ENCODE measurements around the gene SYTL5. TPM values are rescaled to one million over a fixed set of nuclear protein-coding genes. Genes with fewer than 3 reads are reported as not detected.

The SYTL5 gene
- total and polyA plus RNA-seq, 2 experiments from 2014 or later: 0.23 to 0.35 TPM

DNA sequence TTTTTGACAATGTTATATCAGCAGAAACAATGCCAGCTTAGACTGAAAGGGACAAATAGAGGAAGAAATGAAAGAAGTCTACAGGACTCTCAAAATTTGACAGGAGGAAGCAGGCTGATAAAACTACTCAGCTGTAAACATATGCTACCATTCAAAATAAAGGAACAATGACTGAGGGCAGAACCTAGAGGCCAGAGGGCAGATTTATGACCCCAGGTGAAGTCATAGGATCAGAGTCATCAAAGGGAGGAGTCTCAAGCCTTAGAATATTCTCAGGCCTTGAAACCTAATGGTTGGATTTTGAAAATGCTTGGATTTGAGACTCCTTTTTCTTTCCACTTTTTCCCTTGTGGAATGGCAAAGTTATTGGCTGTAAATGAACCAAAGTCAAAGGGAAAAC, 17.0 kb upstream of the SYTL5 start:
- DNase-seq (ENCODE audit: low spot score): no peak
- Mint-ChIP-seq H3K4me3 (no peak overlapping the region), H3K27me3 (ENCODE audit: insufficient read depth, low read depth, poor library complexity) (peaks cover 3% of the 10 kb centered on the region), H3K36me3 (ENCODE audit: low read depth) (no peaks in the 10 kb centered on the region), H3K27ac (no peak overlapping the region), H3K4me1 (peaks cover 2% of the 10 kb centered on the region; the same call in 1 of the 3 replicates), H3K9me3 (no peaks in the 10 kb centered on the region)
- Histone ChIP-seq H3K4me1 (ENCODE audit: insufficient read depth) (no peaks in the 10 kb centered on the region), H3K27ac (ENCODE audit: low read depth) (no peak overlapping the region), H2AFZ (no peak overlapping the region), H3K9me2 (ENCODE audit: insufficient read depth) (no peaks in the 10 kb centered on the region), H3K4me2 (no peak overlapping the region), H3K4me3 (no peak overlapping the region), H4K20me1 (replicated peaks; ENCODE audit: insufficient read depth) (no peaks in the 10 kb centered on the region), H3K79me2 (replicated peaks; ENCODE audit: insufficient read depth) (no peaks in the 10 kb centered on the region), H3K36me3 (ENCODE audit: insufficient read depth) (no peaks in the 10 kb centered on the region), H3K27me3 (ENCODE audit: insufficient read depth) (no peaks in the 10 kb centered on the region), H3F3A (replicated peaks; ENCODE audit: low read depth) (no peaks in the 10 kb centered on the region)
- no peak for ATAC-seq
- TF ChIP-seq, protein P1, sequence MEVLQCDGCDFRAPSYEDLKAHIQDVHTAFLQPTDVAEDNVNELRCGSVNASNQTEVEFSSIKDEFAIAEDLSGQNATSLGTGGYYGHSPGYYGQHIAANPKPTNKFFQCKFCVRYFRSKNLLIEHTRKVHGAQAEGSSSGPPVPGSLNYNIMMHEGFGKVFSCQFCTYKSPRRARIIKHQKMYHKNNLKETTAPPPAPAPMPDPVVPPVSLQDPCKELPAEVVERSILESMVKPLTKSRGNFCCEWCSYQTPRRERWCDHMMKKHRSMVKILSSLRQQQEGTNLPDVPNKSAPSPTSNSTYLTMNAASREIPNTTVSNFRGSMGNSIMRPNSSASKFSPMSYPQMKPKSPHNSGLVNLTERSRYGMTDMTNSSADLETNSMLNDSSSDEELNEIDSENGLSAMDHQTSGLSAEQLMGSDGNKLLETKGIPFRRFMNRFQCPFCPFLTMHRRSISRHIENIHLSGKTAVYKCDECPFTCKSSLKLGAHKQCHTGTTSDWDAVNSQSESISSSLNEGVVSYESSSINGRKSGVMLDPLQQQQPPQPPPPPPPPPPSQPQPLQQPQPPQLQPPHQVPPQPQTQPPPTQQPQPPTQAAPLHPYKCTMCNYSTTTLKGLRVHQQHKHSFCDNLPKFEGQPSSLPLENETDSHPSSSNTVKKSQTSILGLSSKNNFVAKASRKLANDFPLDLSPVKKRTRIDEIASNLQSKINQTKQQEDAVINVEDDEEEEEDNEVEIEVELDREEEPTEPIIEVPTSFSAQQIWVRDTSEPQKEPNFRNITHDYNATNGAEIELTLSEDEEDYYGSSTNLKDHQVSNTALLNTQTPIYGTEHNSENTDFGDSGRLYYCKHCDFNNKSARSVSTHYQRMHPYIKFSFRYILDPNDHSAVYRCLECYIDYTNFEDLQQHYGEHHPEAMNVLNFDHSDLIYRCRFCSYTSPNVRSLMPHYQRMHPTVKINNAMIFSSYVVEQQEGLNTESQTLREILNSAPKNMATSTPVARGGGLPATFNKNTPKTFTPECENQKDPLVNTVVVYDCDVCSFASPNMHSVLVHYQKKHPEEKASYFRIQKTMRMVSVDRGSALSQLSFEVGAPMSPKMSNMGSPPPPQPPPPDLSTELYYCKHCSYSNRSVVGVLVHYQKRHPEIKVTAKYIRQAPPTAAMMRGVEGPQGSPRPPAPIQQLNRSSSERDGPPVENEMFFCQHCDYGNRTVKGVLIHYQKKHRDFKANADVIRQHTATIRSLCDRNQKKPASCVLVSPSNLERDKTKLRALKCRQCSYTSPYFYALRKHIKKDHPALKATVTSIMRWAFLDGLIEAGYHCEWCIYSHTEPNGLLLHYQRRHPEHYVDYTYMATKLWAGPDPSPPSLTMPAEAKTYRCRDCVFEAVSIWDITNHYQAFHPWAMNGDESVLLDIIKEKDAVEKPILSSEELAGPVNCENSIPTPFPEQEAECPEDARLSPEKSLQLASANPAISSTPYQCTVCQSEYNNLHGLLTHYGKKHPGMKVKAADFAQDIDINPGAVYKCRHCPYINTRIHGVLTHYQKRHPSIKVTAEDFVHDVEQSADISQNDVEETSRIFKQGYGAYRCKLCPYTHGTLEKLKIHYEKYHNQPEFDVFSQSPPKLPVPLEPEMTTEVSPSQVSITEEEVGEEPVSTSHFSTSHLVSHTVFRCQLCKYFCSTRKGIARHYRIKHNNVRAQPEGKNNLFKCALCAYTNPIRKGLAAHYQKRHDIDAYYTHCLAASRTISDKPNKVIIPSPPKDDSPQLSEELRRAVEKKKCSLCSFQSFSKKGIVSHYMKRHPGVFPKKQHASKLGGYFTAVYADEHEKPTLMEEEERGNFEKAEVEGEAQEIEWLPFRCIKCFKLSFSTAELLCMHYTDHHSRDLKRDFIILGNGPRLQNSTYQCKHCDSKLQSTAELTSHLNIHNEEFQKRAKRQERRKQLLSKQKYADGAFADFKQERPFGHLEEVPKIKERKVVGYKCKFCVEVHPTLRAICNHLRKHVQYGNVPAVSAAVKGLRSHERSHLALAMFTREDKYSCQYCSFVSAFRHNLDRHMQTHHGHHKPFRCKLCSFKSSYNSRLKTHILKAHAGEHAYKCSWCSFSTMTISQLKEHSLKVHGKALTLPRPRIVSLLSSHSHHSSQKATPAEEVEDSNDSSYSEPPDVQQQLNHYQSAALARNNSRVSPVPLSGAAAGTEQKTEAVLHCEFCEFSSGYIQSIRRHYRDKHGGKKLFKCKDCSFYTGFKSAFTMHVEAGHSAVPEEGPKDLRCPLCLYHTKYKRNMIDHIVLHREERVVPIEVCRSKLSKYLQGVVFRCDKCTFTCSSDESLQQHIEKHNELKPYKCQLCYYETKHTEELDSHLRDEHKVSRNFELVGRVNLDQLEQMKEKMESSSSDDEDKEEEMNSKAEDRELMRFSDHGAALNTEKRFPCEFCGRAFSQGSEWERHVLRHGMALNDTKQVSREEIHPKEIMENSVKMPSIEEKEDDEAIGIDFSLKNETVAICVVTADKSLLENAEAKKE (CRISPR knock-in tag; IDR thresholded peaks at IDR 0.05): no peak
- TF ChIP-seq EZH2 (IDR thresholded peaks at IDR 0.05; ENCODE audit: low read depth, unreplicated experiment): no peak
- TF ChIP-seq POLR2AphosphoS5 (IDR thresholded peaks at IDR 0.05; ENCODE audit: low read depth): no peak
- no peak for TF ChIP-seq NANOG (IDR thresholded peaks at IDR 0.05; ENCODE audit: borderline replicate concordance)
- no peak for TF ChIP-seq ZNF331 (CRISPR knock-in tag; IDR thresholded peaks at IDR 0.05; ENCODE audit: low read depth)
- TF ChIP-seq STAT1 (IDR thresholded peaks at IDR 0.05; ENCODE audit: unreplicated experiment): no peak
- no peak for TF ChIP-seq JUNB (IDR thresholded peaks at IDR 0.05; ENCODE audit: unreplicated experiment)
- TF ChIP-seq, protein P2, sequence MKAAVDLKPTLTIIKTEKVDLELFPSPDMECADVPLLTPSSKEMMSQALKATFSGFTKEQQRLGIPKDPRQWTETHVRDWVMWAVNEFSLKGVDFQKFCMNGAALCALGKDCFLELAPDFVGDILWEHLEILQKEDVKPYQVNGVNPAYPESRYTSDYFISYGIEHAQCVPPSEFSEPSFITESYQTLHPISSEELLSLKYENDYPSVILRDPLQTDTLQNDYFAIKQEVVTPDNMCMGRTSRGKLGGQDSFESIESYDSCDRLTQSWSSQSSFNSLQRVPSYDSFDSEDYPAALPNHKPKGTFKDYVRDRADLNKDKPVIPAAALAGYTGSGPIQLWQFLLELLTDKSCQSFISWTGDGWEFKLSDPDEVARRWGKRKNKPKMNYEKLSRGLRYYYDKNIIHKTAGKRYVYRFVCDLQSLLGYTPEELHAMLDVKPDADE (IDR thresholded peaks at IDR 0.05): no peak
- no peak for TF ChIP-seq ZNF114 (CRISPR knock-in tag; IDR thresholded peaks at IDR 0.05)
- TF ChIP-seq CREB1 (CRISPR knock-in tag; IDR thresholded peaks at IDR 0.05; ENCODE audit: low read depth): no peak
- TF ChIP-seq EZH2phosphoT487 (IDR thresholded peaks at IDR 0.05; ENCODE audit: unreplicated experiment): no peak
- TF ChIP-seq, protein P3, sequence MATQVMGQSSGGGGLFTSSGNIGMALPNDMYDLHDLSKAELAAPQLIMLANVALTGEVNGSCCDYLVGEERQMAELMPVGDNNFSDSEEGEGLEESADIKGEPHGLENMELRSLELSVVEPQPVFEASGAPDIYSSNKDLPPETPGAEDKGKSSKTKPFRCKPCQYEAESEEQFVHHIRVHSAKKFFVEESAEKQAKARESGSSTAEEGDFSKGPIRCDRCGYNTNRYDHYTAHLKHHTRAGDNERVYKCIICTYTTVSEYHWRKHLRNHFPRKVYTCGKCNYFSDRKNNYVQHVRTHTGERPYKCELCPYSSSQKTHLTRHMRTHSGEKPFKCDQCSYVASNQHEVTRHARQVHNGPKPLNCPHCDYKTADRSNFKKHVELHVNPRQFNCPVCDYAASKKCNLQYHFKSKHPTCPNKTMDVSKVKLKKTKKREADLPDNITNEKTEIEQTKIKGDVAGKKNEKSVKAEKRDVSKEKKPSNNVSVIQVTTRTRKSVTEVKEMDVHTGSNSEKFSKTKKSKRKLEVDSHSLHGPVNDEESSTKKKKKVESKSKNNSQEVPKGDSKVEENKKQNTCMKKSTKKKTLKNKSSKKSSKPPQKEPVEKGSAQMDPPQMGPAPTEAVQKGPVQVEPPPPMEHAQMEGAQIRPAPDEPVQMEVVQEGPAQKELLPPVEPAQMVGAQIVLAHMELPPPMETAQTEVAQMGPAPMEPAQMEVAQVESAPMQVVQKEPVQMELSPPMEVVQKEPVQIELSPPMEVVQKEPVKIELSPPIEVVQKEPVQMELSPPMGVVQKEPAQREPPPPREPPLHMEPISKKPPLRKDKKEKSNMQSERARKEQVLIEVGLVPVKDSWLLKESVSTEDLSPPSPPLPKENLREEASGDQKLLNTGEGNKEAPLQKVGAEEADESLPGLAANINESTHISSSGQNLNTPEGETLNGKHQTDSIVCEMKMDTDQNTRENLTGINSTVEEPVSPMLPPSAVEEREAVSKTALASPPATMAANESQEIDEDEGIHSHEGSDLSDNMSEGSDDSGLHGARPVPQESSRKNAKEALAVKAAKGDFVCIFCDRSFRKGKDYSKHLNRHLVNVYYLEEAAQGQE (IDR thresholded peaks at IDR 0.05; ENCODE audit: unreplicated experiment): no peak
- TF ChIP-seq, protein P4, sequence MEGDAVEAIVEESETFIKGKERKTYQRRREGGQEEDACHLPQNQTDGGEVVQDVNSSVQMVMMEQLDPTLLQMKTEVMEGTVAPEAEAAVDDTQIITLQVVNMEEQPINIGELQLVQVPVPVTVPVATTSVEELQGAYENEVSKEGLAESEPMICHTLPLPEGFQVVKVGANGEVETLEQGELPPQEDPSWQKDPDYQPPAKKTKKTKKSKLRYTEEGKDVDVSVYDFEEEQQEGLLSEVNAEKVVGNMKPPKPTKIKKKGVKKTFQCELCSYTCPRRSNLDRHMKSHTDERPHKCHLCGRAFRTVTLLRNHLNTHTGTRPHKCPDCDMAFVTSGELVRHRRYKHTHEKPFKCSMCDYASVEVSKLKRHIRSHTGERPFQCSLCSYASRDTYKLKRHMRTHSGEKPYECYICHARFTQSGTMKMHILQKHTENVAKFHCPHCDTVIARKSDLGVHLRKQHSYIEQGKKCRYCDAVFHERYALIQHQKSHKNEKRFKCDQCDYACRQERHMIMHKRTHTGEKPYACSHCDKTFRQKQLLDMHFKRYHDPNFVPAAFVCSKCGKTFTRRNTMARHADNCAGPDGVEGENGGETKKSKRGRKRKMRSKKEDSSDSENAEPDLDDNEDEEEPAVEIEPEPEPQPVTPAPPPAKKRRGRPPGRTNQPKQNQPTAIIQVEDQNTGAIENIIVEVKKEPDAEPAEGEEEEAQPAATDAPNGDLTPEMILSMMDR (conservative IDR thresholded peaks at IDR 0.05; ENCODE audit: low read depth in 2 of 2): no peak

Measured in GM23338 (cell line).